Measurements from ENCODE around the gene S100A14. TPM values are rescaled to one million over a fixed set of nuclear protein-coding genes. Genes with fewer than 3 reads are reported as not detected.
A peak's percentile ranks its signal among the peaks of the same experiment; 100 is the strongest.

S100A14 gene
- polyA plus RNA-seq, 1 of the 3 experiments (the other 2 are of a cell fraction): 0.15 TPM

DNA sequence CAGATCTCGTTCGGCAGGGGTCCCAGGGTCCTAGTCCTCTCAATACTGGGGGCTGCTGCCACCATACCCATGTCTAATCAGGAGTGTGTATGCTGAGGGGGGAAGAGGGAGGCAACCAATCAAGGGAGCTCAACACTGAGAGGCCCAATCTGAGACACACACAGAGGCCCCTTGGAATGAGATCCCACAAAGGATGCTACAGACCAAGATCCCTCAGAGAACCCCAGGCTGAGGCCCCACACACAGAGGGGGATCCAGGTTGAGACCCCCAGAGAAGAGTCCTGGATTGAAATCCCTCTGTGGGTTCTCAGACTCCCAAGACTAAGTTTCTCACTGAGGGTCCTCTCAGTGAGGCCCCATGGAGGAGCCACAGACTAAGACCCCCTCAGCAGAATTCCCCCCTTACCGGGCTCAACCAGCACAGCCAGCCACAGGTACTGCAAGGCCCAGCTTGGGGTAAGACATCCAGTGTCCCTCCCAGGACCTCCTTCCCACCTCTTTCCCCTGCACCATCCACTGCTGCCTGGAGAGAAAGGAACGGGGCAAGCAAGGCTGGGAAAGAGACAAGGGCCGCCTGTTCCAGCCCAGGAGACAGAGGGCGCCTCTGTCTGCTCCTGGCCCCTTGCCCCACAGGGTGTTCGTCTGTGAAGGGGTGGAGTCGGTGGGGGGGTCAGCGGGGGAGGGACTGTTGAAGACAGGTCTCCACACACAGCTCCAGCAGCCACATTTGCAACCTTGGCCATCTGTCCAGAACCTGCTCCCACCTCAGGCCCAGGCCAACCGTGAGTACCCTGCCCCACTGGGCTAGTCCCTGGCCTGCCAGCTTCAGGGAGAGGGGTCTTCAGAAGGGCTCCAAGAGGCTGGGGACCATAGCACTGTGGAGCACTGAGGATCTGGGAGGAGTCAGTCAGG is 11.8 kb upstream of the S100A14 start, which contains the start of gene S100A1:
Gene S100A1 (plus strand): TSS at position 720 of the 912 bp plus-strand sequence. CDS start 2,088 bp downstream, outside the sequence.
- no peaks in the 10 kb centered on the region for H3K9me2 ChIP-seq
- H3K4me2 ChIP-seq: no peak within 1 kb of the TSS
- ChIA-PET POLR2A (interaction anchor here (0.8 kb wide), 1 partner anchor 131 kb away, joined by 3 read pairs; no protein-coding TSS in a partner anchor), CTCF (interaction anchor here (0.6 to 8.3 kb wide), 3 partner anchors 12 to 117 kb away, joined by 3 to 62 read pairs (median 13); partner anchors contain the start of genes S100A14 and S100A16)
- peaks cover 12% of the 10 kb centered on the region for H3F3A ChIP-seq (replicated peaks; ENCODE audit: insufficient read depth)
- no peaks in the 10 kb centered on the region for H3K9me3 ChIP-seq
- DNase-seq: no peak
- H3K9ac ChIP-seq: no peak within 1 kb of the TSS
- no peak within 1 kb of the TSS for H2AFZ ChIP-seq (ENCODE audit: low read depth)
- WGBS (ENCODE audit: low lambda C conversion rate): 87% methylated on average over 5 of the region's 10 CpGs
- H3K27ac ChIP-seq (ENCODE audit: low read depth in 2 of 2, low read length in 1 of 2): no peak within 1 kb of the TSS
- H3K79me2 ChIP-seq (ENCODE audit: insufficient read depth): no peaks in the 10 kb centered on the region
- H3K4me3 ChIP-seq (ENCODE audit: low read depth in 2 of 2, low read length in 1 of 2): peak within 1 kb of the TSS in 1 of 2 experiments; percentile 43; a peak in 1 of 4 replicates
- no peaks in the 10 kb centered on the region for H3K27me3 ChIP-seq (ENCODE audit: insufficient read depth)
- TF ChIP-seq JUND (IDR thresholded peaks at IDR 0.05): no peak
- no peak for TF ChIP-seq RXRA (IDR thresholded peaks at IDR 0.05; ENCODE audit: borderline replicate concordance, low read depth)
- no peak for TF ChIP-seq POLR2AphosphoS5 (IDR thresholded peaks at IDR 0.05; ENCODE audit: low read depth, low read length)
- H3K36me3 ChIP-seq (replicated peaks in 1 of 2; ENCODE audit: control insufficient read depth in 1 of 2, insufficient read depth in 2 of 2, low read length in 1 of 2): no peaks in the 10 kb centered on the region
- H4K20me1 ChIP-seq (ENCODE audit: insufficient read depth): no peaks in the 10 kb centered on the region
- H3K4me1 ChIP-seq (ENCODE audit: control insufficient read depth in 1 of 2, insufficient read depth in 2 of 2, low read depth in 1 of 2, low read length in 1 of 2): peaks cover 10 to 11% of the 10 kb centered on the region in 2 experiments; a peak in 2 of 4 replicates

DNA sequence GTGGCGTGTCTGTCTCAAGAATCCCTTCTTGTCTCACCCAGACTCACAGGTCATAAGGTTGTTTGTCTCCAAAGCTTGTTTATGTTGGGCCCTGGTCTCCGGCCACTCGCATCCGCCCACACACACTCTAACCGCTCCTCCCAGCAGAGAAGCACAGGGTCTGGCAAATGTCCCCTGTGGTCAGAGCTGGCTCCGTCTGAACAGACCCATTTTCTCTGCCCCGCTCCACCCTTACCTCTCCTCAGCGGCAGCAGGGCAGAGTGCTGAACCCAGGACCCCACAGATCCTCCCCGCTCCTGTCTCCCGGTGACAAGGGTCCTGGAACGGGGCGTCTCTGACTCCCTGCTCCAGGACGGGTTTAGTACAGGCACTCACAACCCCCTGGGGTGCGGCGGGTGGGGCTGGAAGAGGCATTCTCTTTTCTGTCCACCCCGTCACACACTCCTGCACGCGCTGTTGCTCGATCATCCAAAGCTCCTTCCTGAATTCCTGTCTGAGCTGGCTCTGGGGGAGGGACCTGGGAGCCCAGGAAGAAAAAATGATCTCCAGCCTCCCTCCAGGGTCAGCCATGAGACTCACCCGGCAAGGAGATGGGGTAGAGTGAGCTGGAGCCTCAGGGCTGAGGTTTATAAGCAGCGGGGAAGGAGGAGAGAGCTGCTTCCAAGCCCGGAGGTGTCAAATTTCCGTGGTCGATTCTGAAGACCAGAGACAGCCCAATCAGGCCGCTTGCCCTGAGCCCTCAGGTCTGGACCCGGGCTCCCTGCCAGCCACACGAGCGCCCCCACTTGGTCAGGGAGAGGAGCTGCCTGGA is 11.0 kb upstream of the S100A14 start, which contains the start of gene S100A13:
Gene S100A13 (minus strand): TSS at position 602 of the 811 bp plus-strand sequence. CDS start 1,033 bp downstream, outside the sequence.
- Histone ChIP-seq H3K36me3 (replicated peaks in 1 of 2; ENCODE audit: control insufficient read depth in 1 of 2, insufficient read depth in 2 of 2, low read length in 1 of 2) (no peaks in the 10 kb centered on the region), H3K4me3 (ENCODE audit: low read depth in 2 of 2, low read length in 1 of 2) (peak within 1 kb of the TSS in 1 of 2 experiments; percentile 43; a peak in 1 of 4 replicates), H3K9me2 (no peaks in the 10 kb centered on the region), H4K20me1 (ENCODE audit: insufficient read depth) (no peaks in the 10 kb centered on the region), H3K27me3 (ENCODE audit: insufficient read depth) (no peaks in the 10 kb centered on the region), H2AFZ (ENCODE audit: low read depth) (no peak within 1 kb of the TSS), H3K4me2 (no peak within 1 kb of the TSS), H3F3A (replicated peaks; ENCODE audit: insufficient read depth) (peaks cover 8% of the 10 kb centered on the region), H3K9ac (no peak within 1 kb of the TSS), H3K79me2 (ENCODE audit: insufficient read depth) (no peaks in the 10 kb centered on the region), H3K27ac (ENCODE audit: low read depth in 2 of 2, low read length in 1 of 2) (no peak within 1 kb of the TSS), H3K4me1 (ENCODE audit: control insufficient read depth in 1 of 2, insufficient read depth in 2 of 2, low read depth in 1 of 2, low read length in 1 of 2) (peaks cover 10 to 11% of the 10 kb centered on the region in 2 experiments; a peak in 2 of 4 replicates), H3K9me3 (no peaks in the 10 kb centered on the region)
- POLR2A ChIA-PET: interaction anchor here (0.8 kb wide), 1 partner anchor 130 kb away, joined by 3 read pairs; no protein-coding TSS in a partner anchor
- TF ChIP-seq, protein P1, sequence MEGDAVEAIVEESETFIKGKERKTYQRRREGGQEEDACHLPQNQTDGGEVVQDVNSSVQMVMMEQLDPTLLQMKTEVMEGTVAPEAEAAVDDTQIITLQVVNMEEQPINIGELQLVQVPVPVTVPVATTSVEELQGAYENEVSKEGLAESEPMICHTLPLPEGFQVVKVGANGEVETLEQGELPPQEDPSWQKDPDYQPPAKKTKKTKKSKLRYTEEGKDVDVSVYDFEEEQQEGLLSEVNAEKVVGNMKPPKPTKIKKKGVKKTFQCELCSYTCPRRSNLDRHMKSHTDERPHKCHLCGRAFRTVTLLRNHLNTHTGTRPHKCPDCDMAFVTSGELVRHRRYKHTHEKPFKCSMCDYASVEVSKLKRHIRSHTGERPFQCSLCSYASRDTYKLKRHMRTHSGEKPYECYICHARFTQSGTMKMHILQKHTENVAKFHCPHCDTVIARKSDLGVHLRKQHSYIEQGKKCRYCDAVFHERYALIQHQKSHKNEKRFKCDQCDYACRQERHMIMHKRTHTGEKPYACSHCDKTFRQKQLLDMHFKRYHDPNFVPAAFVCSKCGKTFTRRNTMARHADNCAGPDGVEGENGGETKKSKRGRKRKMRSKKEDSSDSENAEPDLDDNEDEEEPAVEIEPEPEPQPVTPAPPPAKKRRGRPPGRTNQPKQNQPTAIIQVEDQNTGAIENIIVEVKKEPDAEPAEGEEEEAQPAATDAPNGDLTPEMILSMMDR (IDR thresholded peaks at IDR 0.05): peak; percentile 40; the same call in 1 of the 2 replicates
- no peak for TF ChIP-seq FOSL2 (IDR thresholded peaks at IDR 0.05; ENCODE audit: borderline replicate concordance, low read depth)
- 68% methylated on average over 26 of the region's 28 CpGs for WGBS (ENCODE audit: low lambda C conversion rate)
- no peak for DNase-seq
- CTCF ChIA-PET: interaction anchor here (1.2 to 8.3 kb wide), 3 partner anchors 11 to 116 kb away, joined by 6 to 62 read pairs (median 13); partner anchors contain the start of genes S100A14 and S100A16

All from SK-N-SH (cell line).